ENCODE measurements around the gene SLC26A1.
"Not testable (repeated sequence)": the region's sequence is repeated elsewhere in the genome, so short reads cannot be mapped to it uniquely, and the experiment has no call there.

The SLC26A1 gene

GRCh38 chr4:947491-947971, 45.7 kb downstream of the SLC26A1 start:
- DNase-seq (ENCODE audit: low spot score): no peak
- in situ Hi-C loops (cut with MboI; ENCODE audit: low pct_unique_long_range_greater_than_20kb, low sequenced_read_pairs, unreplicated experiment): no loop called here
- TF ChIP-seq, protein P1, sequence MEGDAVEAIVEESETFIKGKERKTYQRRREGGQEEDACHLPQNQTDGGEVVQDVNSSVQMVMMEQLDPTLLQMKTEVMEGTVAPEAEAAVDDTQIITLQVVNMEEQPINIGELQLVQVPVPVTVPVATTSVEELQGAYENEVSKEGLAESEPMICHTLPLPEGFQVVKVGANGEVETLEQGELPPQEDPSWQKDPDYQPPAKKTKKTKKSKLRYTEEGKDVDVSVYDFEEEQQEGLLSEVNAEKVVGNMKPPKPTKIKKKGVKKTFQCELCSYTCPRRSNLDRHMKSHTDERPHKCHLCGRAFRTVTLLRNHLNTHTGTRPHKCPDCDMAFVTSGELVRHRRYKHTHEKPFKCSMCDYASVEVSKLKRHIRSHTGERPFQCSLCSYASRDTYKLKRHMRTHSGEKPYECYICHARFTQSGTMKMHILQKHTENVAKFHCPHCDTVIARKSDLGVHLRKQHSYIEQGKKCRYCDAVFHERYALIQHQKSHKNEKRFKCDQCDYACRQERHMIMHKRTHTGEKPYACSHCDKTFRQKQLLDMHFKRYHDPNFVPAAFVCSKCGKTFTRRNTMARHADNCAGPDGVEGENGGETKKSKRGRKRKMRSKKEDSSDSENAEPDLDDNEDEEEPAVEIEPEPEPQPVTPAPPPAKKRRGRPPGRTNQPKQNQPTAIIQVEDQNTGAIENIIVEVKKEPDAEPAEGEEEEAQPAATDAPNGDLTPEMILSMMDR (IDR thresholded peaks at IDR 0.05; ENCODE audit: extremely low read depth, insufficient read depth, missing control alignments): no peak

GRCh38 chr4:946517-947471, 46.4 kb downstream of the SLC26A1 start:
- TF ChIP-seq, protein P1 (IDR thresholded peaks at IDR 0.05; ENCODE audit: extremely low read depth, insufficient read depth, missing control alignments): no peak
- in situ Hi-C loops (cut with MboI; ENCODE audit: low pct_unique_long_range_greater_than_20kb, low sequenced_read_pairs, unreplicated experiment): no loop called here
- no peak for DNase-seq (ENCODE audit: low spot score)

- no peak for DNase-seq (ENCODE audit: low spot score)
- in situ Hi-C loops (cut with MboI; ENCODE audit: low pct_unique_long_range_greater_than_20kb, low sequenced_read_pairs, unreplicated experiment): no loop called here
- TF ChIP-seq, protein P1 (IDR thresholded peaks at IDR 0.05; ENCODE audit: extremely low read depth, insufficient read depth, missing control alignments): no peak
Observed at GRCh38 chr4:946103-946450, 47.1 kb downstream of the SLC26A1 start.

GRCh38 chr4:945274-946102, 47.7 kb downstream of the SLC26A1 start:
- TF ChIP-seq, protein P1 (IDR thresholded peaks at IDR 0.05; ENCODE audit: extremely low read depth, insufficient read depth, missing control alignments): no peak
- in situ Hi-C loops (cut with MboI; ENCODE audit: low pct_unique_long_range_greater_than_20kb, low sequenced_read_pairs, unreplicated experiment): no loop called here
- no peak for DNase-seq (ENCODE audit: low spot score)

DNA sequence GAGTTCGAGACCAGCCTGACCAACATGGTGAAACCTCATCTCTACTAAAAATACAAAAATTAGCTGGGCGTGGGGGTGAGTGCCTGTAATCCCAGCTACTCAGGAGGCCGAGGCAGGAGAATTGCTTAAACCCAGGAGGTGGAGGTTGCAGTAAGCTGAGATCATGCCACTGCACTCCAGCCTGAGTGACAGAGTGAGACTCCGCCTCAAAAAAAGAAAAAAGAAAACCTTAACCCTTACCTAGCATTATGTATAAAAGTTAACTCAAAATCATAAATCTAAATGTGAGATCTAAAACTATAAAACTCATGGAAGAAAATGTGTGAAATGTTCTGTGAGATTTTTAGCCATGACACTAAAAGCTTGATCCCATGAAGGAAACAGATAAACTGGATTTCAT, 53.7 kb downstream of the SLC26A1 start:
- DNase-seq (ENCODE audit: low spot score); in situ Hi-C loops (cut with MboI; ENCODE audit: low pct_unique_long_range_greater_than_20kb, low sequenced_read_pairs, unreplicated experiment): not testable (repeated sequence)
